Measurements from ENCODE around the gene CNN2. TPM values are rescaled to one million over a fixed set of nuclear protein-coding genes. Genes with fewer than 3 reads are reported as not detected.

The CNN2 gene
- total RNA-seq, 3 donors from 2014 or later (not counting 1 experiment from before 2014, with no cell fraction given) = 163 to 276 (median 179) TPM

GRCh38 chr19:986083-986482 lies 40.3 kb upstream of the CNN2 start:
- no peaks in the 10 kb centered on the region for H3K27me3 ChIP-seq (ENCODE audit: control insufficient read depth, insufficient read depth, low read length)
- Mint-ChIP-seq H3K4me3 (no peak overlapping the region), H3K27me3 (ENCODE audit: low read depth in 2 of 2) (no peaks in the 10 kb centered on the region), H3K4me1 (peaks cover 13 to 22% of the 10 kb centered on the region in 2 donors), H3K27ac (no peak overlapping the region), H3K9me3 (no peaks in the 10 kb centered on the region), H3K36me3 (no peaks in the 10 kb centered on the region)
- peaks cover 13% of the 10 kb centered on the region for H3K36me3 ChIP-seq (ENCODE audit: control insufficient read depth, insufficient read depth, low read length)
- intact Hi-C loops (cut with micrococcal nuclease) = loop anchor here (10.0 kb wide), 1 partner anchor 211 kb away; no protein-coding TSS in a partner anchor
- no peak overlapping the region for H3K4me3 ChIP-seq (ENCODE audit: low read length)
- 97% methylated on average over 14 of the region's 14 CpGs for WGBS (ENCODE audit: insufficient coverage)
- no peak for DNase-seq
- peaks cover 44% of the 10 kb centered on the region for H3K4me1 ChIP-seq (ENCODE audit: control insufficient read depth, insufficient read depth, low read length)
- no peak for TF ChIP-seq CTCF (IDR thresholded peaks at IDR 0.05)
- no peak overlapping the region for H3K27ac ChIP-seq (ENCODE audit: low read length)
- H3K9me3 ChIP-seq (ENCODE audit: control insufficient read depth, insufficient read depth, low read length) = no peaks in the 10 kb centered on the region
- no peak for ATAC-seq

GRCh38 chr19:988081-988480 lies 38.3 kb upstream of the CNN2 start:
- H3K27ac ChIP-seq (ENCODE audit: low read length) = no peak overlapping the region
- no peaks in the 10 kb centered on the region for H3K27me3 ChIP-seq (ENCODE audit: control insufficient read depth, insufficient read depth, low read length)
- intact Hi-C loops (cut with micrococcal nuclease) = loop anchor here (10.0 kb wide), 1 partner anchor 213 kb away; no protein-coding TSS in a partner anchor
- ATAC-seq = no peak
- peaks cover 35% of the 10 kb centered on the region for H3K4me1 ChIP-seq (ENCODE audit: control insufficient read depth, insufficient read depth, low read length)
- no peak for DNase-seq
- no peak overlapping the region for H3K4me3 ChIP-seq (ENCODE audit: low read length)
- peaks cover 16% of the 10 kb centered on the region for H3K36me3 ChIP-seq (ENCODE audit: control insufficient read depth, insufficient read depth, low read length)
- H3K27me3 Mint-ChIP-seq (ENCODE audit: low read depth in 2 of 2) = no peaks in the 10 kb centered on the region
- H3K36me3 Mint-ChIP-seq = no peaks in the 10 kb centered on the region
- no peak overlapping the region for H3K27ac Mint-ChIP-seq
- H3K9me3 ChIP-seq (ENCODE audit: control insufficient read depth, insufficient read depth, low read length) = no peaks in the 10 kb centered on the region
- peaks cover 13 to 22% of the 10 kb centered on the region in 2 donors for H3K4me1 Mint-ChIP-seq
- TF ChIP-seq CTCF (IDR thresholded peaks at IDR 0.05) = no peak
- WGBS (ENCODE audit: insufficient coverage) = 81% methylated on average over 14 of the region's 14 CpGs
- no peak overlapping the region for H3K4me3 Mint-ChIP-seq
- H3K9me3 Mint-ChIP-seq = no peaks in the 10 kb centered on the region

GRCh38 chr19:988510-988909 lies 37.9 kb upstream of the CNN2 start:
- H3K4me1 Mint-ChIP-seq = peaks cover 13 to 22% of the 10 kb centered on the region in 2 donors
- 92% methylated on average over 15 of the region's 15 CpGs for WGBS (ENCODE audit: insufficient coverage)
- no peak overlapping the region for H3K4me3 Mint-ChIP-seq
- Histone ChIP-seq H3K27ac (ENCODE audit: low read length) (no peak overlapping the region), H3K9me3 (ENCODE audit: control insufficient read depth, insufficient read depth, low read length) (no peaks in the 10 kb centered on the region), H3K36me3 (ENCODE audit: control insufficient read depth, insufficient read depth, low read length) (peaks cover 16% of the 10 kb centered on the region), H3K4me3 (ENCODE audit: low read length) (no peak overlapping the region), H3K4me1 (ENCODE audit: control insufficient read depth, insufficient read depth, low read length) (peaks cover 31% of the 10 kb centered on the region), H3K27me3 (ENCODE audit: control insufficient read depth, insufficient read depth, low read length) (no peaks in the 10 kb centered on the region)
- intact Hi-C loops (cut with micrococcal nuclease) = loop anchor here (10.0 kb wide), 1 partner anchor 214 kb away; no protein-coding TSS in a partner anchor
- no peak for TF ChIP-seq CTCF (IDR thresholded peaks at IDR 0.05)
- H3K27ac Mint-ChIP-seq = peak overlapping the region in 1 of 2 donors; percentile 47
- DNase-seq = no peak
- H3K9me3 Mint-ChIP-seq = no peaks in the 10 kb centered on the region
- ATAC-seq = no peak
- no peaks in the 10 kb centered on the region for H3K36me3 Mint-ChIP-seq
- H3K27me3 Mint-ChIP-seq (ENCODE audit: low read depth in 2 of 2) = no peaks in the 10 kb centered on the region

Data from natural killer cell (primary cell).